ENCODE measurements around the gene TMEM170A.
"Not testable (repeated sequence)": the region's sequence is repeated elsewhere in the genome, so short reads cannot be mapped to it uniquely, and the experiment has no call there.

The TMEM170A gene

GRCh38 chr16:75472908-75473877 lies 8.7 kb upstream of the TMEM170A start:
- H3K4me3 ChIP-seq (ENCODE audit: low read depth, low read length), result no peak overlapping the region
- DNase-seq (ENCODE audit: low read depth, low spot score), result no peak
- no peak for TF ChIP-seq CTCF (IDR thresholded peaks at IDR 0.05; ENCODE audit: low read depth, low read length)
- in situ Hi-C loops (cut with HindIII; ENCODE audit: low sequenced_read_pairs), result no loop called here

GRCh38 chr16:75471723-75472633 lies 7.5 kb upstream of the TMEM170A start:
- peak; percentile 79 for TF ChIP-seq CTCF (IDR thresholded peaks at IDR 0.05; ENCODE audit: low read depth, low read length)
- peak; percentile 63 for DNase-seq (ENCODE audit: low read depth, low spot score)
- in situ Hi-C loops (cut with HindIII; ENCODE audit: low sequenced_read_pairs), result no loop called here
- H3K4me3 ChIP-seq (ENCODE audit: low read depth, low read length), result no peak overlapping the region

- DNase-seq (ENCODE audit: low read depth, low spot score), result no peak
- H3K4me3 ChIP-seq (ENCODE audit: low read depth, low read length), result no peak overlapping the region
- in situ Hi-C loops (cut with HindIII; ENCODE audit: low sequenced_read_pairs), result no loop called here
- no peak for TF ChIP-seq CTCF (IDR thresholded peaks at IDR 0.05; ENCODE audit: low read depth, low read length)
Observed at GRCh38 chr16:75466760-75467159, 2.3 kb upstream of the TMEM170A start.

GRCh38 chr16:75463389-75464121 lies 934 bp downstream of the TMEM170A start:
- peak overlapping the region; percentile 73 for H3K4me3 ChIP-seq (ENCODE audit: low read depth, low read length)
- peak; percentile 27 for DNase-seq (ENCODE audit: low read depth, low spot score)
- in situ Hi-C loops (cut with HindIII; ENCODE audit: low sequenced_read_pairs), result not testable (repeated sequence)

- peak overlapping the region; percentile 73 for H3K4me3 ChIP-seq (ENCODE audit: low read depth, low read length)
- no peak for DNase-seq (ENCODE audit: low read depth, low spot score)
- in situ Hi-C loops (cut with HindIII; ENCODE audit: low sequenced_read_pairs), result no loop called here
- TF ChIP-seq CTCF (IDR thresholded peaks at IDR 0.05; ENCODE audit: low read depth, low read length), result no peak
Observed at GRCh38 chr16:75462806-75463205, 1.7 kb downstream of the TMEM170A start.

- DNase-seq (ENCODE audit: low read depth, low spot score), result no peak
- TF ChIP-seq CTCF (IDR thresholded peaks at IDR 0.05; ENCODE audit: low read depth, low read length), result no peak
- H3K4me3 ChIP-seq (ENCODE audit: low read depth, low read length), result no peak overlapping the region
- in situ Hi-C loops (cut with HindIII; ENCODE audit: low sequenced_read_pairs), result no loop called here
Observed at GRCh38 chr16:75461575-75461974, 2.9 kb downstream of the TMEM170A start.
